ENCODE measurements around the gene GNMT. TPM values are rescaled to one million over a fixed set of nuclear protein-coding genes. Genes with fewer than 3 reads are reported as not detected.

Gene GNMT
- total RNA-seq, 1 donor from 2014 or later: 1.5 TPM

GRCh38 chr6:42971746-42972327, 11.3 kb downstream of the GNMT start:
- TF ChIP-seq POLR2A (IDR thresholded peaks at IDR 0.05) (no peak), POLR2AphosphoS5 (IDR thresholded peaks at IDR 0.05; ENCODE audit: insufficient read depth in 1 of 2, low read depth in 1 of 2) (no peak), CTCF (IDR thresholded peaks at IDR 0.05) (no peak)
- Histone ChIP-seq H3K27ac (no peak overlapping the region), H3K36me3 (peaks cover 0 to 20% of the 10 kb centered on the region in 2 donors), H3K4me3 (no peak overlapping the region), H3K27me3 (no peaks in the 10 kb centered on the region), H3K9me3 (no peaks in the 10 kb centered on the region), H3K4me1 (peaks cover 14% of the 10 kb centered on the region)
- intact Hi-C loops (cut with DNase I): no loop called here
- no peak for DNase-seq (ENCODE audit: extremely low spot score in 2 of 2)

- no peak overlapping the region for H3K27ac ChIP-seq
- peaks cover 0 to 6% of the 10 kb centered on the region in 2 donors for H3K36me3 ChIP-seq
- DNase-seq (ENCODE audit: extremely low spot score in 2 of 2): no peak
- H3K9me3 ChIP-seq: no peaks in the 10 kb centered on the region
- no peaks in the 10 kb centered on the region for H3K27me3 ChIP-seq
- TF ChIP-seq CTCF (IDR thresholded peaks at IDR 0.05): no peak
- TF ChIP-seq POLR2AphosphoS5 (IDR thresholded peaks at IDR 0.05; ENCODE audit: insufficient read depth in 1 of 2, low read depth in 1 of 2): no peak
- TF ChIP-seq POLR2A (IDR thresholded peaks at IDR 0.05): no peak
- no peak overlapping the region for H3K4me3 ChIP-seq
- peaks cover 27% of the 10 kb centered on the region for H3K4me1 ChIP-seq
- intact Hi-C loops (cut with DNase I): no loop called here
These were observed 13.4 kb downstream of the GNMT start for GRCh38 chr6:42973926-42974325.

GRCh38 chr6:42974919-42975505, 14.5 kb downstream of the GNMT start:
- Histone ChIP-seq H3K4me3 (no peak overlapping the region), H3K36me3 (no peaks in the 10 kb centered on the region), H3K27me3 (no peaks in the 10 kb centered on the region), H3K4me1 (peaks cover 34% of the 10 kb centered on the region), H3K27ac (no peak overlapping the region), H3K9me3 (no peaks in the 10 kb centered on the region)
- no peak for DNase-seq (ENCODE audit: extremely low spot score in 2 of 2)
- intact Hi-C loops (cut with DNase I): no loop called here
- TF ChIP-seq POLR2A (IDR thresholded peaks at IDR 0.05): no peak
- TF ChIP-seq POLR2AphosphoS5 (IDR thresholded peaks at IDR 0.05; ENCODE audit: insufficient read depth in 1 of 2, low read depth in 1 of 2): no peak
- TF ChIP-seq CTCF (IDR thresholded peaks at IDR 0.05): no peak

GRCh38 chr6:42978487-42978838, 17.9 kb downstream of the GNMT start:
- no peaks in the 10 kb centered on the region for H3K9me3 ChIP-seq
- DNase-seq (ENCODE audit: extremely low spot score in 2 of 2): no peak
- peaks cover 42% of the 10 kb centered on the region for H3K4me1 ChIP-seq
- H3K27me3 ChIP-seq: no peaks in the 10 kb centered on the region
- H3K36me3 ChIP-seq: no peaks in the 10 kb centered on the region
- peak overlapping the region; percentile 71 to 83 for H3K4me3 ChIP-seq
- intact Hi-C loops (cut with DNase I): no loop called here
- TF ChIP-seq POLR2AphosphoS5 (IDR thresholded peaks at IDR 0.05; ENCODE audit: insufficient read depth in 1 of 2, low read depth in 1 of 2) (no peak), CTCF (IDR thresholded peaks at IDR 0.05) (no peak), POLR2A (IDR thresholded peaks at IDR 0.05) (no peak)
- peak overlapping the region; percentile 89 for H3K27ac ChIP-seq

GRCh38 chr6:42978839-42979522, 18.4 kb downstream of the GNMT start, which contains the start of gene PEX6:
TSS of gene PEX6 (minus strand) at chr6:42979181. CDS start at chr6:42979150, 31 bp downstream.
- H3K4me3 ChIP-seq: peak within 1 kb of the TSS; percentile 71 to 83
- TF ChIP-seq POLR2A (IDR thresholded peaks at IDR 0.05) (peak in 1 of 2 donors; percentile 28), CTCF (IDR thresholded peaks at IDR 0.05) (no peak), POLR2AphosphoS5 (IDR thresholded peaks at IDR 0.05; ENCODE audit: insufficient read depth in 1 of 2, low read depth in 1 of 2) (peak in 1 of 2 donors; percentile 81)
- H3K27me3 ChIP-seq: no peaks in the 10 kb centered on the region
- H3K27ac ChIP-seq: peak within 1 kb of the TSS; percentile 89
- no peak for DNase-seq (ENCODE audit: extremely low spot score in 2 of 2)
- H3K4me1 ChIP-seq: peaks cover 48% of the 10 kb centered on the region
- no peaks in the 10 kb centered on the region for H3K36me3 ChIP-seq
- intact Hi-C loops (cut with DNase I): no loop called here
- no peaks in the 10 kb centered on the region for H3K9me3 ChIP-seq

All from vagina (tissue), 2 donors.